AG08396 (cell line): ENCODE measurements around the gene VGLL4.

Experiments used
- DNase-seq: peaks from one replicate; pipeline ENCODE4 v3.0.0; 2012; ENCODE audit warnings: low spot score, mixed read lengths

VGLL4 gene

GRCh38 chr3:11627612-11628011 is 16.1 kb downstream of the VGLL4 start:
- no peak for DNase-seq

- no peak for DNase-seq
Observed at GRCh38 chr3:11626084-11626463, 17.6 kb downstream of the VGLL4 start.

- no peak for DNase-seq
Observed at GRCh38 chr3:11625376-11626083, 18.2 kb downstream of the VGLL4 start.

DNA sequence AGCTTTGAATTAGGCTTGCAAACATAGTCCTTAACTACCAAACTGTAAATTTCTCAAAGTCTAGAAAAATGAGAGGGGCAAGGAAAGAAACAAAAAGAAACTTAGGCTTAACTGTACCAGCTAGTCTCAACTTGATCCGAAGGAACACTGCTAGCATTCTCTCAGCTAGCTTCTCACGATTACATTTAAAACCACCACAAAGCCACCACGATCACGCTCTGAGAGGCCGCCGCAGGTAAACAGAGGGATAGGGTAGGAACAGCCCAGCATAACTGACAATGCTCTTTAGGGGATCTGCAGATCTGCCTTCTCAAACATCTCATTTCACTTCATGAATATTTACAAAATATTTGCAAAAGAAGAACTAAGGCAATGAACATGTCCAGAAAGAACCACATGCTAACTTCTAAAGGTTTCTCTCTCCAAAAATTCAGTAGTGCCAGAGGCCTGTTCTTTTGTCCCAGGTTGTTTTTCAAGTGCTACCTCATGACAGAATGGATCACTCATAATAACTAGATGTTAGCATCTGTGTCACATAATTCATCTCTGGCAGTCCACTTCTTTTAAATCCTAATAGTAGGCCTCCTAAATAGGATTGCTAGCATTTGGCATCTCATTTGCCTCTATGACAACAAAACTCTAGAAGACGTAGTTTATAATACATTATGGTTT is 18.9 kb downstream of the VGLL4 start:
- DNase-seq, result no peak

DNA sequence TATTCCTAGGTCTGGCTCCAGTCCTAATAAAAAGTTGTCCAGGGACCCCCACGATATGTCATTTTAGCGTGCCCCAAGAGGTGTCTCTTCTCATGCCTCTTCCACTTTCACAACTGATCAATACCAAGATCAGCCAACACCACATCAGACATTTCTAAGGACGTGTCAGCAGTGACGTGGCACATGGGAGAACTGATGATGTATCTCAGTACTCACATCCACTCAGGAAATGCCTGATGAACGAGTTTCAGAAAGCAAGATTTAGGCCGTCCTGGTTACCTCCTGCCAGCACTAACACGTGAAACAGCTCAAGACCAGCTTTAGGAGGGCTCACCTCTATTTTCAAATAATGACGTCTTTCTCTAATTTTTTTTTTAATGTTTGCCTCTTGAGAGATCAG is 19.6 kb downstream of the VGLL4 start:
- no peak for DNase-seq

GRCh38 chr3:11622586-11623550 is 20.8 kb downstream of the VGLL4 start:
- DNase-seq, result no peak

DNA sequence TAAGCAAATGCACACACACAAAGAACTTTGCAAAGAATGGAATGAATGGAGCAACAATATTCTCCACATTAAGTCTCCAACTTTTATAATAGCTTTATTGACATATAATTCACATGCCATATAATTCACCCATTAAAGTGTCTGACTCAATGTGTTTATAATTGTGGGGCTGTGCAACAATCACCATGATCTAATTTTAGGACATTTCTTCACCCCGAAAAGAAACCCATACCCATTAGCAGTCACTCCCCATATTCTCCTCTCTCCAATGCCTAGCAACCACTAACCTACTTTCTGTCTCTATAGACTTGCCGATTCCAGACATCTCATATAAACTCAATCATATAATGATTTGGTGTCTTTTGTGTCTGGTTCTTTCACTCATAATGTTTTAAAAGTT is 22.6 kb downstream of the VGLL4 start:
- no peak for DNase-seq

GRCh38 chr3:11619946-11620652 is 23.6 kb downstream of the VGLL4 start:
- DNase-seq, result no peak

DNA sequence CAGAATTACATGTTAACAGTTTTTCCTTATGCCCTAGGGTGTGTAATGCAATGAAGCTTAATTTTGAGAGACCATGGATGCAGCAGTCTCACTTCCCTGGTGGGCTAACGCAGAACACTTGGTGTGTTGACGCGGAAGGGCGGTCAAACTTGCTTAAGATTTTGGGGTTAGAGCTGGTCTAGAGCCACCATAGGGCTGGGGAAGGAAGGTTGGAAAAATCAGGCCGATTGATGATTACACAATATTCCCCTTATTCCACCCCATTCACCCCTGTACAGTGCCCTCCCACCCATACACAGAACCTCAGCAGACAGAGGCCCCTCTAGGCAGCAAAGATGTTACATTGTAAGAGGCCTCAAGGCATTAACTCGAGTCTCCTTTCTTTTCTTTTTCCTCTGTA is 24.3 kb downstream of the VGLL4 start:
- DNase-seq, result no peak

- no peak for DNase-seq
Observed at GRCh38 chr3:11618904-11619303, 24.8 kb downstream of the VGLL4 start.

DNA sequence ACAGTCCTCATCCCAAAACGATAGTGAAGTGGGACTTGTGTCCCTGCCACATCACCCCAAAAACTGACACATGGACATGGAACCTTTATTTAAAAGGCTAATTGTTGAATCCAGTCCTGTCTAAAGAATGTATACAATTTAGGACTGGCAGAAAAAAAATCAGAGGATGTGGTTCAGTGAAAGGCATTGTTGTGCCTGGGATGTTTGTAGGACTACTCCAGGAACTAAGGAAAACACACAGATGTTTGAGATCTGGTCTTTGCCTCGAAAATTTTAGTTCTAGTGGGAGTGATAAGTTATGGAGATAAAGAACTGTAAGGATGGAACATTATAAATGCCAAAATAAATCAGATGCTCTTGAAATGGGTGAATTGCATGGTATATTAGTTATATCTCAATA is 27.2 kb downstream of the VGLL4 start:
- DNase-seq, result no peak

- DNase-seq, result no peak
Observed at GRCh38 chr3:11613851-11614487, 29.7 kb downstream of the VGLL4 start.

GRCh38 chr3:11613319-11613718 is 30.4 kb downstream of the VGLL4 start:
- no peak for DNase-seq

DNA sequence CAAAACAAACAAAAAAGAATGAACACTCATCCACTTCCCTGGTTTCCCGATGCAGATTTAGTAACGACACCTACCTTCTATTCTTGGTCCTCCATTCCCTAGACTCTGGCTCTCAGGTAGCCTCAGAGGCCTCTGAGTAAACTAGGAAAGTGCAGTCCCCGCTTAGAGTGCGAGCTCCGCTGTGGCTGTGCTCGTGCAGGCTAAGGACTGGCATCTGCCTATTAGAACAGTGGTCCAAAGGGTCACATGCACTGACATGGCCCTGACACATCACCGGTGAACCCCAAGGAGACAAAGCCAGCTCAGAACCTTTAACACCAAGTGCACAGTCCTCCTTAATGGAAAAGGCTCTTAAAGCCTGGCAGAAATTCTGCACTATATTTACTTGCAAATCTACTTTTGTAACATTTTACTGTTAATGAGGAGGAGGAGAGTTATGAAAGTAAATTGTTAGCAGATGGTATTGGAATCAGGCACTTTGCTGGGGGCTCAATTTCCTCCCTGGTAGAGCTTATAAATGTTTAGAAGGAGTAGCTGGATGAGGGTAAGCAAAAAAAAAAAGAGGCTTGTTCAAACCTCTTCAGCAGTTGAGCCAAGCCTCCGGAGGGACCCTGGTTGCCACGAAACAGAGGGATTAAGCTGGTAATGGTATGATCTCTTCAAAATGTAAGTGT is 31.1 kb downstream of the VGLL4 start:
- DNase-seq, result no peak

DNA sequence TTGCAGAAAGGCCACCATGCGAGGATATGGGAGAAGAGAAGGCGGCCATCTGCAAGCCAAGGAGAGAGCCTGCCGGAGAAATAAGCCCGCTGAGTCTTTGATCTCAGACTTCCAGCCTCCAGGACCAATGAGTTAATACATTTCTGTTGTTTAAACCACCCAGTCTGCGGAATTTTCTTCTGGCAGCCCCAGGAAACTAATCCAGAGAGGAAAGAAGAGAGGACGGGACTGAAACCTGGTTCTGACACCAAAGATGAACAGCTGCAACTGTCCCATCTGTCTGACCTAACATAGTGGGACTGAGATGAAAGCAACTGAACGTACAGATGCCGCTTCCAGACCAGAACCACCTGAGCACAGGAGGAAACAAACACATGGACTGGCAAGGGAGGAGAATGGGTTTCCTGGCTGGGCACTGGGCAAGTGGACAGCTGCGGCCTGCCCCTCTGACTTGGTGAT is 32.3 kb downstream of the VGLL4 start:
- DNase-seq, result no peak

- DNase-seq, result no peak
Observed at GRCh38 chr3:11610700-11611275, 32.9 kb downstream of the VGLL4 start.

DNA sequence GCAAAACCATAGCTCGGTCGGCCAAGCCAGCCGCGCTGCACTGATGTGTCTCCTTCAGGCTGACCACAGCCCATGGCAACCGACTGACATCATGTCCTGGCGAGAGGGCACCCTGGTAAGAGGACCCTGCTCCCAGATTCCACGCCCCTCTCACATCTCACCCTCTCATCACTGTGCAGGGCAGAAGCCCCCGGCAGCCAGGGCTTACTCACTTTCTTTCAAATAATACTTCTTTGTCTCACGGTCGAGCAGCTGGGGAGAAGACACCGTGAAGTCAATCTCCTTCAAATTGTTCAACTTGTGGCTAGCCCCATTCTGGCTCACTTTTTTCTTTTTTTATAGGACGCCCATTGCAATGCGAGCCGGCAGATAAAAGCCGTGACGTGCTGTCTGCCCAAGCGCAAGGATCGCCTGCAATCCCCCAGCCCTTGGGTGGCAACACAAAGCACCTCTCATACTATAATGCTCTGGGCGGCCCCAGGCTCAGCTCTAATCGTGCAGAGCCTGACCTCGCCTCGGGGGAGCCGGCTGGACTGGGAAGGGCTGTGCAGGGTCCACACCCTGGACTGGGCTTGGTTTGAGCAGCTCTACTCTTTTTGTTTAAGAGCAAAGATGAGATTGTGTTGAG is 33.6 kb downstream of the VGLL4 start:
- peak; percentile 25 for DNase-seq

DNA sequence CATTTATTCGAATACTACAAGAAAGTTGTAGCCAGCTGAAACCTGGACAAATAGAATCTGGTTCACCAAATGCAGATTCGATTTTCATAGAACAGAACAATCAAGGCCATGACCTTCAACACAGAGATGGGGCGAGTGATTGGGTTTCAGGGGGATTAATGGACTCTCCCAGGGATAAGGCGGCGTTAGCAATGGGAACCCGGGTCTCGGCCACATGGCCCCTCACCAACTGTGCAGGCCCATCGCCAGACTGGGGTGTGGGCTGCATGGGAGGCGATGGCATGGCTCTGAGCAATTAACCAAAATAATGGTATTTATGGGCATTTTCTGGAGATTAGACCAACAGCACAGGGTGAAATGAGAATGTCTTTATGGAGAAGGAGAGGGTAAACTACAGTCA is 34.2 kb downstream of the VGLL4 start:
- DNase-seq, result no peak

GRCh38 chr3:11607816-11608215 is 35.9 kb downstream of the VGLL4 start:
- no peak for DNase-seq

DNA sequence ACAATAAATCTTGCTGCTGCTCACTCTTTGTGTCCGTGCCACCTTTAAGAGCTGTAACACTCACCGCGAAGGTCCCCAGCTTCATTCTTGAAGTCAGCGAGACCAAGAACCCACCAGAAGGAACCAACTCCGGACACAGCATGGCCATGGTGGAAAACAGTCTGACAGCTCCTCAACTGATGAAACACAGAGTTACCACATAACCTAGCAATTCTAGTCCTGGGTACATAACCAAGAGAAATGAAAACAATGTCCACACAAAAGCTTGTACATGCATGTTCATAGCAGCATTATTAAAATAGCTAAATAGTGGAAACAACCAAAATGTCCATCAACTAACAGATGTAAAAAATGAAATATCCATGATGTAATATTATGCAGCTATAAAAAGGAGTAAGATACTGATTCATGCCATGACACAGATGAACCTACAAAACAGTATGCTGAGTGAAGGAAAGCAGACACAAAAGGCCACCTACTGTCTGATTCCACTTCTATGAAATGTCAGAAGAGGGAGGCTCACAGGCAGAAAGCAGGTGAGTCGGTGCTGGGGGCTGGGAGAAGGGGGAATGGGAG is 36.8 kb downstream of the VGLL4 start:
- no peak for DNase-seq
